ENCODE results near the gene TSHB.

DNA sequence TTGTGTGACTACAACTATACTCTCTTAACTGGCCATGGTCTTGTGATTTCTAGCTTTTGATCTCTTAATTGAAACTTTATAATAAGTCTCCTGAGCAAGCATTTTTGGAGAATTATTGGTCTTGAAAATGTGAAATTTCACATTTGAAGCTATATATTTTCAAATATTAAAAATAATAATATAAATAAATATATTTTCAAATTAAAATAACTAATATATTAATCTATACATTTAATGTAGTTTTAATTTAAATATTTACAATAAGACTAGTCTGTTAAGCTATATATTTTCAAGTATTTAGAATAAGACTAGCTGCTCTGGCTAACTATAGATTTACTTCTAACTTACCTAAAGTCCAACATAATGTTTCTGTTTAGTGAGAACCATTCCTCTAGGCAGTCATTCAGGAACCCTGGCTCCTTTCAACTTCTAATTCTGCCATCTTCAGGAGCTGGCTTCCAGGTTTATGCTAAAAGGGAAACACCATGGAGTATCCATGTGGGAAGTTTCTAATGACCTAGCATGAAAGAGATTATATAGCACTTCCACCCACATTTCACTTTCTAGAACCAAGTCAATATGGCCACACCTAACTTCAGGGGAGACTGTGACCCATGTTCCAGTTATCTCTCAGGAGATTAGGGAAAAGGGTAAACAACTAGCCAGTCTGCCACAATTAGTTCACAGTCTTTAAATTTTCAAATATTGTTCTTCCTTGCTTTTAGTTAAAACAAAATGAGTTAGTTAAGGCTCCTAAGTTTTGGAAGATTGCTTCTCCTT, 31.9 kb upstream of the TSHB start:
- TF ChIP-seq, protein P1, sequence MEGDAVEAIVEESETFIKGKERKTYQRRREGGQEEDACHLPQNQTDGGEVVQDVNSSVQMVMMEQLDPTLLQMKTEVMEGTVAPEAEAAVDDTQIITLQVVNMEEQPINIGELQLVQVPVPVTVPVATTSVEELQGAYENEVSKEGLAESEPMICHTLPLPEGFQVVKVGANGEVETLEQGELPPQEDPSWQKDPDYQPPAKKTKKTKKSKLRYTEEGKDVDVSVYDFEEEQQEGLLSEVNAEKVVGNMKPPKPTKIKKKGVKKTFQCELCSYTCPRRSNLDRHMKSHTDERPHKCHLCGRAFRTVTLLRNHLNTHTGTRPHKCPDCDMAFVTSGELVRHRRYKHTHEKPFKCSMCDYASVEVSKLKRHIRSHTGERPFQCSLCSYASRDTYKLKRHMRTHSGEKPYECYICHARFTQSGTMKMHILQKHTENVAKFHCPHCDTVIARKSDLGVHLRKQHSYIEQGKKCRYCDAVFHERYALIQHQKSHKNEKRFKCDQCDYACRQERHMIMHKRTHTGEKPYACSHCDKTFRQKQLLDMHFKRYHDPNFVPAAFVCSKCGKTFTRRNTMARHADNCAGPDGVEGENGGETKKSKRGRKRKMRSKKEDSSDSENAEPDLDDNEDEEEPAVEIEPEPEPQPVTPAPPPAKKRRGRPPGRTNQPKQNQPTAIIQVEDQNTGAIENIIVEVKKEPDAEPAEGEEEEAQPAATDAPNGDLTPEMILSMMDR (conservative IDR thresholded peaks at IDR 0.05 in 1 of 2, IDR thresholded peaks at IDR 0.05 in 1 of 2; ENCODE audit: low read depth in 1 of 2, low read length in 2 of 2) = no peak
- TF ChIP-seq EZH2 (IDR thresholded peaks at IDR 0.05; ENCODE audit: low read length, missing control alignments) = no peak
